Smooth muscle cell of the coronary artery (primary cell): ENCODE data around the gene ZNF462. TPM values are rescaled to one million over a fixed set of nuclear protein-coding genes. Genes with fewer than 3 reads are reported as not detected.

Experiments
- total RNA-seq: library from RNA; depleted of rRNA; stranded (reverse); fragments of >200 nt; gene quantifications from 2 replicates; pipeline ENCODE4 v1.2.3, GENCODE V29; 2014; ENCODE audit warnings: low replicate concordance

The ZNF462 gene
- total RNA-seq: 13.4 and 15.3 TPM in 2 replicates

DNA sequence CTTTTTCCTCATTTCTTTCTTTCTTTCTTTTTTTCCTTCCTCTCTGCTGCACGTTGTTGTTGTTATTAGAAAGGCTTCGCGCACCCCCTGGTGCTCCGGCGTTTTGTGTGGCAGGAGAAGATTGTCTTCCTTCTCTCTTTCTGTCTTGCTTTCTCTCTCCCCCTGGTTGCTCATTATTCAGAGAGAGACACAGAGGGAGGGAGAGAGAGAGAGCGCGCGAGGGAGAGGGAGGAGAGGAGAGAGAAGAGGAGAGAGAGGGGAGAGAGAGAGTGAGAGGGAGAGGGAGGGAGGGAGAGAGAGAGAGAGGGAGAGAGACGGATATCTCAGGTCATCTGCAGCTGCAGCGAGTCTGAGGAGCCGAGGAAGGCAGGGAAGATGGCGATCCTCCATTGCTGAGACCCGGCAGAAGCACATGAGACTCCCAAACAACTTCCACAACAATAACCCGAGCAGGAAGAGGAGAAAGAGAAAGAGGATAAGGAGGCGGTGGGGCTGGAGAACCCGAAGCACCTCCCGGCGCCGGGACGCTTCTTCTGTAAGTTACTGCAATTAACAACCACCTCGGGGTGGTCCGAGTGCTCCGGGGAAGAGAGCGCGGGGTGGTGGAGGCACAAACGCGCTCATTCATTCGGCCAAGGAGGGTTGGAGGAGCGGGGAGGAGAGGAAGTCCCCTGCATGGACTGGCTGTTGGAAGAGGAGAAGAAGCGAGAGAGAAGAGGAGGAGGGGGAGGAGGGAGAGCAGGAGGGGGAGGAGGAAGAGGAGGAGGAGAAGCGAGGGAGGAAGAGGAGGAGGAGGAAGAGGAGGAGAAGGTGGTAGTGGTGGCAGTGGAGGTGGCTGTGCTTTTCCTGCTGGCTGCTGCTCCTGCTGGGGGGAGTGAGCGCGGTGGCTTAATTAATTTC, at the start of gene ZNF462:
ZNF462 (plus strand) TSS at position 346 of the 900 bp plus-strand sequence. CDS start 60,218 bp downstream, outside the sequence.

